Prostate gland (tissue), 2 donors: ENCODE data around the gene FAM118B.

Experiments
- CTCF ChIP-seq, 4 experiments: fragments of 200-600 bp in 2 of 4; fragments of 450-650 bp in 2 of 4; sonication (generic) in 2 of 4; IDR thresholded peaks; 1 replicate in 3 of 4; 2 replicates in 1 of 4; pipeline ENCODE4 v1.5.1; 2016 to 2019; ENCODE audit warnings: antibody characterized with exemption in 4 of 4, mild to moderate bottlenecking in 2 of 4, moderate library complexity in 2 of 4
- POLR2AphosphoS5 ChIP-seq: sonication (generic); formaldehyde crosslinking; IDR thresholded peaks from one replicate; pipeline ENCODE4 v1.6.1; 2017; ENCODE audit warnings: antibody characterized with exemption

- peak; percentile 35 for TF ChIP-seq POLR2AphosphoS5
- peak; percentile 75 to 91 (median 86) for TF ChIP-seq CTCF (IDR thresholded peaks at IDR 0.05)
These were observed 98.8 kb downstream of the FAM118B start for GRCh38 chr11:126310200-126310991.
